ENCODE measurements around the gene C5orf52. TPM values are rescaled to one million over a fixed set of nuclear protein-coding genes. Genes with fewer than 3 reads are reported as not detected.

C5orf52 gene
- total RNA-seq, 6 experiments from 2014 or later = not detected

DNA sequence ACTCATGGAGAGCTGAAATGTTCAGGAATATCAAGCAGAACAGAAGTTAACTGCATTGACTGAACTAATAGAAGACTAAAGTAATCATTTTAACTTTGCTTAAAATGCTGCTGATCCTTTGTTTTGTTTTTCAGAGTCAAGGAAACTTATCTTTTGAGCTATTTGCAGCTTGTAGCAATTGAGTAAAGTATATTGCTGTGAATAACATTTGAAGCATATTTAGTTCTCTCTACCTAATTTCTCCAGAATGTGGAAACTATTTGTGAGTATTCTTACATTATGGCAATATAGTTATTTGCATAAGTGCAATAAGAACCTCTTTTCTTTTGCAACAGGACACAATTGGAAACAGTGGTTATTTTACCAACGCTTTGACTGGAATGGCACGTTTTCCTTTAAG is 13.8 kb upstream of the C5orf52 start:
- Mint-ChIP-seq H3K4me1 (ENCODE audit: low read depth) (no peaks in the 10 kb centered on the region), H3K9me3 (peaks cover 28% of the 10 kb centered on the region), H3K36me3 (ENCODE audit: low read depth) (peaks cover 22% of the 10 kb centered on the region), H3K27ac (no peak overlapping the region), H3K4me3 (no peak overlapping the region), H3K27me3 (ENCODE audit: insufficient read depth) (no peaks in the 10 kb centered on the region)
- TF ChIP-seq, protein P1, sequence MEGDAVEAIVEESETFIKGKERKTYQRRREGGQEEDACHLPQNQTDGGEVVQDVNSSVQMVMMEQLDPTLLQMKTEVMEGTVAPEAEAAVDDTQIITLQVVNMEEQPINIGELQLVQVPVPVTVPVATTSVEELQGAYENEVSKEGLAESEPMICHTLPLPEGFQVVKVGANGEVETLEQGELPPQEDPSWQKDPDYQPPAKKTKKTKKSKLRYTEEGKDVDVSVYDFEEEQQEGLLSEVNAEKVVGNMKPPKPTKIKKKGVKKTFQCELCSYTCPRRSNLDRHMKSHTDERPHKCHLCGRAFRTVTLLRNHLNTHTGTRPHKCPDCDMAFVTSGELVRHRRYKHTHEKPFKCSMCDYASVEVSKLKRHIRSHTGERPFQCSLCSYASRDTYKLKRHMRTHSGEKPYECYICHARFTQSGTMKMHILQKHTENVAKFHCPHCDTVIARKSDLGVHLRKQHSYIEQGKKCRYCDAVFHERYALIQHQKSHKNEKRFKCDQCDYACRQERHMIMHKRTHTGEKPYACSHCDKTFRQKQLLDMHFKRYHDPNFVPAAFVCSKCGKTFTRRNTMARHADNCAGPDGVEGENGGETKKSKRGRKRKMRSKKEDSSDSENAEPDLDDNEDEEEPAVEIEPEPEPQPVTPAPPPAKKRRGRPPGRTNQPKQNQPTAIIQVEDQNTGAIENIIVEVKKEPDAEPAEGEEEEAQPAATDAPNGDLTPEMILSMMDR (IDR thresholded peaks at IDR 0.05) = no peak
- DNase-seq = no peak

DNA sequence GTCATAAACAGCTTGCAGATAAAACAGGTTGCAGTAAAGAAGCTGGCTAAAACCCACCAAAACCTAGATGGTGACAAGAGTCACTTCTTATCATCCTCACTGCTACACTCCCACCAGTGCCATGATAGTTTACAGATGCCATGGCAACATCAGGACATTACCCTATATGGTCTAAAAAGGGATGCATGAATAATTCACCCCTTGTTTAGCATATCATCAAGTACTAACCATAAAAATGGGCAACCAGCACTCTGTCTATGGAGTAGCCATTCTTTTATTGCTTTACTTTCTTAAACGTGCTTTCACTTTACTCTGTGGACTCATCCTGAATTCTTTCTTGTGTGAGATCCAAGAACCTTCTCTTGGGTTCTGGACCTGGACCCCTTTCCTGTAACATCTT is 12.4 kb upstream of the C5orf52 start:
- H3K9me3 Mint-ChIP-seq = peaks cover 14% of the 10 kb centered on the region
- no peaks in the 10 kb centered on the region for H3K4me1 Mint-ChIP-seq (ENCODE audit: low read depth)
- no peak overlapping the region for H3K4me3 Mint-ChIP-seq
- DNase-seq = no peak
- no peaks in the 10 kb centered on the region for H3K27me3 Mint-ChIP-seq (ENCODE audit: insufficient read depth)
- H3K36me3 Mint-ChIP-seq (ENCODE audit: low read depth) = peaks cover 9% of the 10 kb centered on the region
- TF ChIP-seq, protein P1 (IDR thresholded peaks at IDR 0.05) = no peak
- H3K27ac Mint-ChIP-seq = no peak overlapping the region

DNA sequence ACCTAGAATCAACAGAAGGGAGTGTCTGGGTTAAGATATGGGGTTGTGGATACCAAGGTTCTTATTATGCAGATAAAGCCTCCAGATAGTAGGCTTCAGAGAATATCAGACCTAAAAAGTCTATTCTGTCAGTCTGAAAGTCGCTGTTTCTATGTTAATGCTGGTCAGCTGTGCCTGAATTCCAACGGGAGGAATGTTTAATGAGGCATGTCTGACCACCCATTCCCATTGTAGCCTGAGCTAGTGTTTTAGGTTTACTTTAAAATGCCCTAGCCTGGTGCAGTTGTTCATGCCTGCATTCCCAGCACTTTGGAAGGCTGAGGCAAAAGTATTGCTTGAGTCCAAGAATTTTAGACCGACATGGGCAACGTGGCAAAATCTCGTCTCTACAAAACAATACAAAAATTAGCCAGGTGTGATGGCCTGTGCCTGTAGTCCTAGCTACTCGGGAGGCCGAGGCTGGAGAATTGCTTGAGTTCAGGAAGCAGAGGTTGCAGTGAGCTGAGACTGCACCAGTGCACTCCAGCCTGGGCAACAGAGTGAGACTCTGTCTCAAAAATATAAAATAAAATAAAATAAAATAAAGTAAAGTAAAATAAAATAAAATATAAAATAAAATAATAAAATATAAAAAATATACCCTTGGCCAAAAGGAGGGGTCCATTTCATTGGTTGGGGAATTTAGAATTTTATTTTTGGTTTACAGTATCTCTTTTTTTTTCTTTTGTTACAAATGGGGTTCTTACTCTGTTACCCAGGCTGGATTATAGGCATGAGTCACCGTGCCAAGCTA is 11.3 kb upstream of the C5orf52 start:
- Mint-ChIP-seq H3K9me3 (peaks cover 7% of the 10 kb centered on the region), H3K27me3 (ENCODE audit: insufficient read depth) (no peaks in the 10 kb centered on the region), H3K27ac (no peak overlapping the region), H3K4me3 (no peak overlapping the region), H3K36me3 (ENCODE audit: low read depth) (peaks cover 5% of the 10 kb centered on the region), H3K4me1 (ENCODE audit: low read depth) (peaks cover 2% of the 10 kb centered on the region; the same call in 1 of the 2 replicates)
- no peak for DNase-seq
- TF ChIP-seq, protein P1 (IDR thresholded peaks at IDR 0.05) = no peak

DNA sequence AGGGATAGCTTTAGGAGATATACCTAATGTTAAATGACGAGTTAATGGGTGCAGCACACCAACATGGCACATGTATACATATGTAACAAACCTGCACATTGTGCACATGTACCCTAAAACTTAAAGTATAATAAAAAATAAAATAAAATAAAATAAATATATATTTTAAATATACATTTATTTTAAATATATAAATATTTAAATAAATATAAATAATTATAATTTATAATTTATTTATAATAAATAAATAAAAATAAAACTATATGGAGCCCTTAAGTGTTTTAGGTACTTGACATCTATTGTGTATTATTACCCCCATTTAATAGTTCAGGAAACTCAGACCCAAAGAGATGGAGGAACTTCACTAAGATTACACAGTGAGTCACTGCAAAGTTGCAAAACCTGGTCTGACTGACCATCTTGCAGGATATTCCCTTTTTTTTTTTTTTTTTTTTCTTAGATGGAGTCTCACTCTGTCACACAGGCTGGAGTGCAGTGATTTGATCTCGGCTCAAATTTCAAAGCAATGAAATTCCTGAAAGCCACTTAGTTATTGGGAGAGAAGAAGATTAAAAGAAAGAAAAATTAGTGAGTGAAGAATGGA is 5.8 kb upstream of the C5orf52 start:
- DNase-seq = peak; percentile 72
- Mint-ChIP-seq H3K4me3 (no peak overlapping the region), H3K27me3 (ENCODE audit: insufficient read depth) (no peaks in the 10 kb centered on the region; the same call in 1 of the 2 replicates), H3K36me3 (ENCODE audit: low read depth) (no peaks in the 10 kb centered on the region), H3K9me3 (no peaks in the 10 kb centered on the region), H3K27ac (no peak overlapping the region), H3K4me1 (ENCODE audit: low read depth) (peaks cover 21% of the 10 kb centered on the region)
- TF ChIP-seq, protein P1 (IDR thresholded peaks at IDR 0.05) = no peak

DNA sequence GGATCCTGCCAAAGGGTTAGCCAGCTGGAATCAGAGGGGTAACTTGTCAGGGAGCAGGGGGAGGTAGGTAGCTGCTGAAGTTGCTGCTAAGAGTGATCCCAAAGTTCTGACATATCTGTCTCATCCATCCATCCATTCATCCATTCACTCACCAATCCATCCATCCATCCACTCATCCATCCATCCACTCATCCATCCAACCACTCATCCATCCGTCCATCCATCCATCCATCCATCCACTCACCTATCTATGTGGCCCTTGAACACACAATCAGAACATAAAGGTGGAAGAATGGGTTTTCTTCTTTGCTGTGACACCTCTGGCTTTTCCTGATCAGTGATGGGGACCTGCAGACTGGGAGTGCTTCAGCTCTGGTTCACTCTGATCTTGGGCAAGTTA is 3.0 kb upstream of the C5orf52 start:
- no peak overlapping the region for H3K4me3 Mint-ChIP-seq
- H3K27ac Mint-ChIP-seq = no peak overlapping the region
- TF ChIP-seq, protein P1 (IDR thresholded peaks at IDR 0.05) = no peak
- H3K36me3 Mint-ChIP-seq (ENCODE audit: low read depth) = no peaks in the 10 kb centered on the region
- no peak for DNase-seq
- H3K27me3 Mint-ChIP-seq (ENCODE audit: insufficient read depth) = peaks cover 5% of the 10 kb centered on the region
- H3K9me3 Mint-ChIP-seq = no peaks in the 10 kb centered on the region
- H3K4me1 Mint-ChIP-seq (ENCODE audit: low read depth) = peaks cover 39% of the 10 kb centered on the region

Data from HFFc6 (cell line).